Mucosa of stomach (tissue), 1 donor: ENCODE results near the gene RFTN1.

Source experiments
- H3K27me3 ChIP-seq: one replicate; pipeline ENCODE4 v1.7.0; 2013; ENCODE audit warnings: mild to moderate bottlenecking, low read length; ENCODE audit not compliant: control insufficient read depth, insufficient read depth
- H3K36me3 ChIP-seq: one replicate; pipeline ENCODE4 v1.7.0; 2013; ENCODE audit warnings: low read length; ENCODE audit not compliant: control insufficient read depth, insufficient read depth
- H3K4me1 ChIP-seq: one replicate; pipeline ENCODE4 v1.7.0; 2013; ENCODE audit warnings: mild to moderate bottlenecking, low read length; ENCODE audit not compliant: control insufficient read depth, insufficient read depth
- H3K4me3 ChIP-seq: one replicate; pipeline ENCODE4 v1.7.0; 2013; ENCODE audit warnings: low read length
- H3K9ac ChIP-seq: one replicate; pipeline ENCODE4 v1.7.0; 2013; ENCODE audit warnings: mild to moderate bottlenecking, low read length, moderate library complexity
- H3K9me3 ChIP-seq: one replicate; pipeline ENCODE4 v1.7.0; 2013; ENCODE audit warnings: mild to moderate bottlenecking, low read length, moderate library complexity; ENCODE audit not compliant: control insufficient read depth
- donor health status: Pancreatic carcinoma.

The RFTN1 gene

DNA sequence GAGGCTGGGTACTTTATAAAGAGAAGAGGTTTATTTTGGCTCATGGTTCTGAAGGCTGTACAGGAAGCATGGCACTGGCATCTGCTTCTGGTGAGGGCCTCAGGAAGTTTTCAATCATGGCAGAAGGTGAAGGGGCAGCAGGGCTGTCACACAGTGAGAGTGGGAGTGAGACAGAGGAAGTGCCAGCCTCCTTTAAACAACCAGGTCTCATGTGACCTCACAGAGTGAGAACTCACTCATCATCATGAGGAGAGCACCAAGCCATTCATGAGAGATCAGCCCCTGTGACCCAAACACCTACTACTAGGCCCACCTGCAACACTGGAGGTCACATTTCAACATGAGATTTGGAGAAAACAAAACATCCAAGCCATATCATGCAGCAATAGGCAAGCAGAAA lies 9.3 kb upstream of the RFTN1 start:
- H3K4me3 ChIP-seq: no peak overlapping the region
- no peak overlapping the region for H3K9ac ChIP-seq
- H3K36me3 ChIP-seq: no peaks in the 10 kb centered on the region
- no peaks in the 10 kb centered on the region for H3K9me3 ChIP-seq
- no peaks in the 10 kb centered on the region for H3K27me3 ChIP-seq
- no peaks in the 10 kb centered on the region for H3K4me1 ChIP-seq

DNA sequence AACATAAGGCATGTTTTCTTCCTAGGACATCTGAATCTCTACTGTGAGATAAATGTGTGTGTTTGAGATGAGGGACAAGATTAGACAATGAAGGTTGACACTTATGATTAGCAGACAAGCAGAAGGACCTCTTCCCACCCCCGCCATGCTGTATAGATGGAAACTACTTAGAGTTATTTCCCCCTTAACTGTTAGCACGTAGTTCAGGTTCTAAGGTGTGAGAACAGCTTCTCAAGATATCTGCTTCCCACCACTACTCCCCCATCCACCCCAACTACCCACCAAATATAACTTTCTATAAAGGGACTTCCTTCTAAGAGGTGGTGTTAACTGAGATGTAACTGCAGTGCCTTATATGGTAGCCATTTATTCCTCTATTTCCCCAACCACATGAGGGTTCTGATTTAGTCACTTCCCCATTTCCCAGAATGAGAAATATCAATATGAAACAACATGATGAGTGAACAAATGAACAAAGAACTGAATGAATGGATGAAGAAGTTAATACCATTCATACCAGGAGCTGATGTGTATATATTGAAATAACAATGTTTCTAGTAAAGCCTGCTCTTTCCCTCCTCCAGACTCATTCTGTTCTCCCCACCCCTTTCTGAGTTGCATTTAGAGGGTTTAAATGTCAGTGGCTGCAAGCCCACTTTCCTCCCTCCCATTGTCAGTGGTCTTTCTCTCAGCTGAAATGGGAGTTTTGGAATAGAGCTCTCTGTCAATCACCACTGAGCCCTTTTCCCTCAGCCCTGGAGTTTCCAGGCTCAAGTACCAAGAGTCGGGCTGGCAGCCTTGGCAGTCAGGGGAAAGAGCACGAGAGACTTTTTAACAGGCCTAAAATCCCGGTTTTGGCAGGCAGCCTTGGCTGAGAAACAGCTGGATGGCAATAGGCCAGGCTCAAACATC lies 7.7 kb upstream of the RFTN1 start:
- Histone ChIP-seq H3K9me3 (no peaks in the 10 kb centered on the region), H3K9ac (no peak overlapping the region), H3K36me3 (no peaks in the 10 kb centered on the region), H3K4me1 (no peaks in the 10 kb centered on the region), H3K4me3 (no peak overlapping the region), H3K27me3 (no peaks in the 10 kb centered on the region)

DNA sequence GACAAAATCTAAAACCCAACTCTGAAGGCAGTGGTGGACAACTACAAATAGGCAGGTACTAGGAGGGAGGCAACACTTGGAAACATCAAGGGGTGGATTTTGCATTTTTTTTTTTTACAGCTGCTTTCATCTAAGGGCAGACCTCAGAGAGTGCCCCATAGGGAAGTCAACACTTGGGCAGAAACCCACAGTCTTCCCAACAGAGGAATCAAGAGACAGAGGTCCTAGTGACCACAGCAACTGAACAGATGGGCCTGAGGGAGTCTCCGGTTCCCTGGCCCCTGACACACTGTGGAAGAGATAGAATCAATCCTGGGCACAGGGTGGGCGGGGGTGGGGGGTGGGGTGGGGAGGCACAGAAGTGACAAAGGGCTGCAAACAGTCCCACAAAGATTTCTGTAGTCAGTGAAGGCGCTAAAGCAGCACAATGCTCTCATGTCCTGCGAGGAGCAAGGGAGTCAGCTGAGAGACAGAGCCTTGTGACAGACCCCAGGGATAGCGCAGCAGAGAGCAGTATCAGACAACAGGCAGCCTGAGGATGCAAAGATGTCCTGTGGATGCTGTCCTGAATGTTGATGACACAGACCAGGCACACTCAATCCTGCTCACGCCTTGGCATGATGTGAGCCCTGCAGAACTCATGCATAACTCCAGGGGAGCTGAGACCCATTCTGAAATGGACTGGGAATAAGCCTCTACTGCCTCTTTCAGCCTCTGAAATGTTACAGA lies 6.9 kb upstream of the RFTN1 start:
- Histone ChIP-seq H3K9ac (no peak overlapping the region), H3K36me3 (no peaks in the 10 kb centered on the region), H3K27me3 (no peaks in the 10 kb centered on the region), H3K9me3 (no peaks in the 10 kb centered on the region), H3K4me3 (no peak overlapping the region), H3K4me1 (no peaks in the 10 kb centered on the region)

DNA sequence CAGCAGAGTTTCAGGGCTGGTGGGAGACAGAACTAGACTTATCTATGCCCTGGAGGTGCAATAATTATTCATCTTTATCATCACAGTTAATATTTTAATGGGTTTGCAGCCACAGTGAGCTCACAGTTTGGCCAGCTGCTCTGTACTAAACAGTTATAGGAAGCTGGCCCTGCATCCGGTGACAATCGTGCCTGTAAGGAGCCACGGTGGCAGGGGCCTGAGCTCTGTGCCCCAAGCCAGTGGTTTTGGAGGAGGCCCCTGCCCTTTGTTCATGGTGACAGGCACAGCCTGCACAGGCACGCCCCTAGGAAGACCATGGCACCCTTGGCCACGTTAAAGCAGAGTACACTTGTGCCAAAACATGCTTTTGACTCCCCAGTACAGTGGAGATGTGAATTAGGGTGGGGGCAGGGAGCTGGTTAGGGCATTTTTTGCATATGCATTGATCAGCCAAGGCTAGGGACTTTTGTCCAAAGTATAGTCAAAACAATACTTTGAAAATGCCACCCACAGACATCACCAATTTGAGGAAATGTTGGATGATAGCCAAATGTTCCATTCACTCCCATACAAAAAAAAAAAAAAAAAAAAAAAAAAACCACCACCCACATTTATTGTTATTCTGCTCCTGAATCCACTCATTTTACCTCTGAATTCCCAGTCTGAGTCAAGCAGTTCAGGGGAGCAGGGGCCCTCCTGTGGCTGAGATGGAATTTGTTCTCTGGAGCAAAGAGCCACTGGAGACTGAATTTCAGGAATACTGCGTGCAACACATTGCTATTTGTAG lies 3.4 kb upstream of the RFTN1 start:
- Histone ChIP-seq H3K4me3 (no peak overlapping the region), H3K36me3 (no peaks in the 10 kb centered on the region), H3K27me3 (peaks cover 25% of the 10 kb centered on the region), H3K9ac (no peak overlapping the region), H3K4me1 (no peaks in the 10 kb centered on the region), H3K9me3 (no peaks in the 10 kb centered on the region)

DNA sequence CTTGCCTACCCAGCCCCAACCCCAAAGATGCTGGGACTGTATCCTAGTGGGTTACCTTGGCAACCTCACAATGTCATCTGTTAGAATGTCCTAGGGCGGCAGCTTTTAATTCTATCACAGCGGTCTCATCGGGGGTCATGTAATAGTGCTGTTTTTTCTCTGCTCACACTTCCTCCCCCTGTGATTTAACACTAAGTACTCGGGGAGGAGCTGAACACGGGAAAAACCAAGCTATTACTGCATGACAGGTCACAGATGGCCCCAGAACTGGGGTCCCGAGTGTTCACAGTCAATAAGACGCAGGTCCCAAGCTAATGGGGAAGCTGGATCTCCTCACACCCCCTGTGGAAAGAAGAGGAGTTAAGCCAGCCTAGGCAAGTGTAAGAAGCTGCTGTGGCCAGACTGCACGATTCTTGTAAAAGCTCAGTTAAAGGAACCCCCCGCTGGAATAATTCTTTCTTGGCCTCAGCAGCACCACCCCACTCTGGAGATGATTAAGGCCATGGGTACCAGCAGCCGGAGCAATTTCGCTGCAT lies 2.5 kb upstream of the RFTN1 start:
- no peak overlapping the region for H3K9ac ChIP-seq
- no peaks in the 10 kb centered on the region for H3K9me3 ChIP-seq
- no peaks in the 10 kb centered on the region for H3K4me1 ChIP-seq
- H3K36me3 ChIP-seq: no peaks in the 10 kb centered on the region
- H3K27me3 ChIP-seq: peaks cover 26% of the 10 kb centered on the region
- no peak overlapping the region for H3K4me3 ChIP-seq

DNA sequence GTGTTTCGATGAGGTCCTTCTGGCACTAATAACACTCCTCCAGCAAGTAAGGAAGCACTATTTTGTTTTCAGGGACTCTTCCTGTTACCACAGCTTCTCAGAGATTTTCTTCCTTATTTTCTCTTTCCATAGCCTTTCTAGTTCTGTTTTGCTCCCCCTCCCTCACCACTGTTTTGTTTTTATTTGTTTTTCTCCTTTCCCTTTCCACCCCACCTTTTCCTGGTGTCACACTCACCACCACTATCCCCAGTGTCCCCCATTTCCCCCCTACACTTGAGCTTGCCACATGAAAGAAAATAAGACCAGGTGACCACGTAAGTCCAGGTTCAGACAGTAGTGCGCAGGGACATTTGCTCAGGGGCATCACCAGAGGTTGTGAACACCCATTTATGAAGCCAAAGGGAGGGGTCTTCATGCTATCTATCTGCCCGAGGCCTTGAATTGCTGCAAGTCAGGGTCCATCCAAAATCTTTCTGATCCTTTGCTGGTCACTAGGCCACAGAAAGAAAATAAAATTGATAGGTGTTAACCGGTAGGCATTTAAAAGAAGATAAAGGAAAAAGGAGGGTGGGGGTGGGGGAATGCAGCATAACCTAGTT lies 1.4 kb upstream of the RFTN1 start:
- Histone ChIP-seq H3K9ac (no peak overlapping the region), H3K4me3 (no peak overlapping the region), H3K9me3 (no peaks in the 10 kb centered on the region), H3K4me1 (no peaks in the 10 kb centered on the region), H3K36me3 (no peaks in the 10 kb centered on the region), H3K27me3 (peaks cover 26% of the 10 kb centered on the region)

DNA sequence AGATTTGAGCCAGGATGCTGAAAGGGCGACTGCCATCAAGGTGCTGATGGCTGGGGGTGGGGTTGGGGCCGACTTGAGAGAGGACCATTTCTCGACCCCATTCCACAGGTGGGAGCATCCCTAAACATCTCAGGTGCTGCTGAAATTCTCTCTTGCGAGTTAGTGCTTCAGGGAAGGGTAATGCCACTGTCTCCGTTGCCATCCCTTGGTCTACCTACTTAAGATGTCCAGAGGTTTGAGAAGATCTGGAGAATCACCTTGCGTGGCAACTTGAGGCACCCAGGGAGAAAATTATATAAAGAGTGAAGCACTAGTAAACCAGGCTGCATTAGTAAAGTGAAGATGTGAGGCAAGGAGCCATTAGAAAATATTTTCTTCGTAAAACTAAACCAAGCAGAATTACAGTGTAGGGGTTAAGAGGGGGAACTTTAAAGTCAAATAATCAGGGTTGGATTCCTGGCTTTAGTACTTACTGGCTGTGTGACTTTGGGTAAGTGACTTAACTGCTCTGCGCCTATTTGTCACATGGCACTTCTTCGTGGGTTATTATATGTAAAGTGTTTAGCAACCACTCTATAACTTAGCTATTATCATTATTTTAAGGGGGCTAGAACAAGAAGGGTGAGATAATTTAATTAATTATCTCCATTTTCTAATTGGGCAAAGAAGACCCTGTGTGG lies 662 bp upstream of the RFTN1 start:
- Histone ChIP-seq H3K9me3 (no peaks in the 10 kb centered on the region), H3K36me3 (no peaks in the 10 kb centered on the region), H3K9ac (peak overlapping the region; percentile 18), H3K4me3 (no peak overlapping the region), H3K27me3 (peaks cover 26% of the 10 kb centered on the region), H3K4me1 (no peaks in the 10 kb centered on the region)

DNA sequence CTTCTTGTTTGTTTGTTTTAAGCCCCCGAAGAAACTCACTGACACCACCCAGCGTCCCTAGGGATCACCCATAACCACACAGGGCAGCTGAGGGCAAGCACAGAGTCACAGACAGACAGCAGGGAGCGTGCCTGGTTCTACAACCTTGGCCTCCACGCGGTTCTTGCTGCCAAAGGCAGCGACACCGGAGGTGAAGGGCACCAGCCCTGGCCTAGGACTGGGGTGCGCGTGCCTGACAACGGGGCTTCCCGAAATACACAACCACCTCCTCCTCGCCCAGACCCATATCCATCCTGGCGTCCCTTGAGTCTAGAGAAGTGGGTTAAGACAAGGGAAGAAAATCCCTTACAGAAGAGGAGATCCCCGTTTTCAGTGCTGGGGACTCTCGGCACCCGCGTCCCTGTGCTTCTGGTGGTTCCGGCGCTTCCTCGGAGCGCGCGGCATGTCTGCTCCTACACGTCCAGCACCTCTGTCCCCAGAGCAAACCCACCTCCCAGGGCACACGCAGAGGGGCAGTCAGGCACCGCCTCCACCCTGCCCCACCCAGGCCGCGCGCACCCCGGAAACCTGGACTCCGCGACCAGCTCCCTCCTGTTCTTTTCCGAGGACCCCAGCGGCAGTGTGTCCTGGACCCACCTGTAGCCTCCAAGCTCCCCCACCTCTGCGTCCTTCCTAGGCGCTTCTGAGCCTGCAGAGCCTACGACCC lies 911 bp downstream of the RFTN1 start:
- Histone ChIP-seq H3K9me3 (no peaks in the 10 kb centered on the region), H3K4me3 (peak overlapping the region; percentile 46), H3K27me3 (peaks cover 26% of the 10 kb centered on the region), H3K36me3 (no peaks in the 10 kb centered on the region), H3K4me1 (no peaks in the 10 kb centered on the region), H3K9ac (peak overlapping the region; percentile 71)

DNA sequence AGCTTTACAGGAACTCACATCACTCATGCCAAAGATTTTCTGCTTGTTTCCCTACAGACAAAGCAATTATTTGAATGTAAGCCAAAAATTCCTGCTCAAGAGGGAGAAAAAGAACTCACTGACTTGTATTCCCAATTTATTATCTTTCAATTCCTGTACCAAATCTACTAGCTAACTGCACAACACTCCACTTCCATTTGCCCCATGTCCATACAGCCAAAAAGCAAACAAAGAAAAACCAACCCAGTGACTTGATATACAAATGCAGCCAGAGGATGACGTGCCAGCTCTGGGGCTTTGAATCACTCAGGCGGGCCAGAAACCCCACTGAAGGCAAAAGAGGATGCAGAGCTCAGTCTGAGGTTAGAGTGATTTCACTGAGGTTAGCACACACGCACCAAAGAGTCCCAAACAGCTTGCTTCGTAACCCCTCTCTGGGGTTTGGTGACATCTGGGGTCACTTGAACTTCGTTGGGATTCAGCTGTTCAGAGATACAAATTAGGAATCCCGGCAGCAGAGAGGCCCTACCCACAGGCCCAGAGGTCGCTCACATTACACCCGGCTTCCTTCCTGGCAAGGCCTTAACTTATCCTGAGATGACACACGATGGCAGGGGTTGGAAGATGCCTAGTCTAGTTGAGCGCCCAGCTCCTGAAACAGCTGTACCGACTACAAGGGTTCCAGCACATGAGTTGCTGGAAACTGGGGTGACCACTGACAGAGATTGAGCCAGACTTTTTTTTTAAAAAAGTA lies 1.6 kb downstream of the RFTN1 start:
- Histone ChIP-seq H3K9me3 (no peaks in the 10 kb centered on the region), H3K27me3 (peaks cover 26% of the 10 kb centered on the region), H3K4me3 (peak overlapping the region; percentile 14), H3K9ac (peak overlapping the region; percentile 71), H3K4me1 (no peaks in the 10 kb centered on the region), H3K36me3 (no peaks in the 10 kb centered on the region)

DNA sequence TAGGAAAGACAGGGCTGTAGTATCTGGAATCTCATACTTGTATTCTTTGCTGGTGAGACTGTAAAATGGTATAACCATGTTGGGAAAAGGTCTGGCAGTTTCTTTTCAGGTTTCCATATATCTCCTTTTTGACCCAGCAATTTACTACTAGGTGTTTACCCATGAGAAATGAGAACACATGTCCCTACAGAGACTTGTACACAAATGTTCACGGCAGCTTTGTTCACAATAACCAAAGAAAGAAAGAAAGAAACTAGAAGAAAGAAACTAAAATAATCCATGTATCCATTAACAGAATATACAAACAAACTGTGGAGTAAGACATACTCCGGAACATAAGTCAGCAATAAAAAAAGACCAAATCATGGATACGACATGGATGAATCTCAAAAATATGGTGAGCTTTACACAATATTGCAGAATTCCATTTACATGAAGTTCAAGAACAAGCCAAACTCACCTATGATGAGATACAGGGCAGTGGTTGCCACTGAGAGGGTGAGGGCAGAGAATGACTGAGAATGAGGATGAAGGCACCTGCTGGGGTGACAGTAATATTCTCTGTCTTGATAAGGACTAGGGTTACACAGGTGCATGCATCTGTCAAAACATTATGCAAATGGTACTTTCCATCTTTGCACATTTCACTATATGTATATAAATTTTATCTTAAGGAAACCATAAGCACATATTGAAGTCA lies 2.7 kb downstream of the RFTN1 start:
- no peaks in the 10 kb centered on the region for H3K9me3 ChIP-seq
- no peak overlapping the region for H3K9ac ChIP-seq
- H3K4me3 ChIP-seq: no peak overlapping the region
- peaks cover 26% of the 10 kb centered on the region for H3K27me3 ChIP-seq
- no peaks in the 10 kb centered on the region for H3K36me3 ChIP-seq
- no peaks in the 10 kb centered on the region for H3K4me1 ChIP-seq
